HG03457 (cell line): ENCODE measurements around the gene CMYA5.
"Not testable (repeated sequence)": the region's sequence is repeated elsewhere in the genome, so short reads cannot be mapped to it uniquely, and the experiment has no call there.

Experiments used
- ATAC-seq: cut with Tn5 transposase; IDR thresholded peaks from one replicate; pipeline ENCODE4 v1.9.1; 2021; ENCODE audit warnings: moderate number of reproducible peaks; ENCODE audit not compliant: unreplicated experiment

The CMYA5 gene

DNA sequence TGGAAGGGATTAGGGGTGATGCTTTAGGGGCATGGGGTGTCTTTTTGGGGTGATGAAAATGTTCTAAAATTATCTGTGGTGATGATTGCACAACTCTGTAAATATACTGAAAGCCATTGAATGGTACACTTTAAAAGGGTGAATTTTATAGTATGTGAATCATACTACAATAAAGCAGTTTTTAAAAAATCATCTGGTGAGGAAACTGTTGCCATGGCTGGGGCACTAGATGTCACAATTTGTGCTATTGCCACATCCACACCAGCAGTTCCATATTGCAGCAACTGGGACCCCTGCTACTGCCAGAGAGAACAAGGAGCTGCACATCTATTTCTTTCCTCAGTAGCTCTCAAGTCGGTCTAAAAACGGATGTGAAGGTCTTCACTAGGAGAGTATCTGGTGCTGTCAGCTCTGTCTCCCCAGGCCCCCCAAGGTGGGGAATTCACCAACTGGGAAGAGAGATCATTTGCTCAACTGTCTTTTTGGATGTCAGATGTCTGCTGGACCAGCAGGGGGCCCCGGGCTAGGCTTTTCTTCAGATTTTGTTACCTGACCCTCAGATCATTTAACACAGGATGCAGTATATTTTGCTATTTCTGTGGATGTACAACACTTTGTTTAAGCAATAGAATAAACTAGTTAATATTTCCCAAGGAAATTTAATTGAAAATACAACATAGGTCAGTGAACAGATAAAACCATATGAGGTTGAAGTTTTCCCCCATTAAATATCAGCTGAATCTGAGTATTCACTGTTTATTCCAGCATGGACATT, 13.2 kb downstream of the CMYA5 start:
- no peak for ATAC-seq

DNA sequence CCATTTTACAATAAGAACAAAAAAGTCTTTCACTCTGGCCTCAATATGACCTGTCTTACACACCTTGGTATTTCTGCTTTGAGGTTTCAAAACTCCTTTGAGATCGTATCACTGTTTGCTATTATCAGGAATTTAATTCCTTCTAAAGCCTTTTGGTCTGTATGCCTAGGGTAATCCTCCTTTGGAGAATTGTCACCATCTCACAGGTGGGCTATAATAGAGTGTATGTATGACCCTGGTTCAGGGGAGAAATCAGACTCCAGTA, 13.7 kb downstream of the CMYA5 start:
- ATAC-seq = no peak

DNA sequence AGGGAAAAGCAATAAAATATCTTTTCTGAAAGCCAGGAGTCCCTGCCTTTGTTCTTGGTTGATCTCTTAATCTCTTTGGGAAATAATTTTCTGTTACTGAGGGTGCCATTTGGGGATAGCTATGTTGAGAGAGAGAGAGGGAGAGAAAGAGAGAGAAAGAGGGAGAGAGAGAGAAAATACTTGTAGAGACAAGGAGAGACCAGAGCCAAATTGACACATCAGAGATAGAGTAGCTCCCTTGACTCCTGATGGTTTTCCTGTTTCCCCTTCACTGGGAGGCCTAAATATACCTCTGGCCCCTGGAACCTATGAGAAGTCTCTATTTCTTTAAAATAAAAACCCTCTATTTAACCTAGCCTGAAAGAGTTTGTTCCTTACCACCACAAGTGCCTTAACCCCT, 14.9 kb downstream of the CMYA5 start:
- ATAC-seq = no peak

DNA sequence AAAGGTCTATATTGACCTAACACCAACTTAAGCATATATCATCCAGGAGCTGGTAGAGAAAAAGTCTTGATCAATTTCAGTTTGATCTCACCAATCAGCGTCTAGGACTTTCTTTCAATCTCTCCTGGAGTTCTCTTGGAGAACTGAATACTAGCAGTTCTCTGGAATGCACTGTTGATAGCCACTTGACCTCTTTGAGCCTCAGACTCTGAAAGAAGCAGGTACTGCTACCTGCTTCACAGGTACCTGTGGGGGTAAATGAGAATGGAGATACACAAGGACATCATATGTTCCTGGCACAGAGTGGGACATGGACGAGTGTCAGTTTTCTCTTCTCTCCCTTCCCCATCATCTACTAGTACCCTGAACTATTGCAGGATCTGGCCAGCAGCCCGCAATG, 16.0 kb downstream of the CMYA5 start:
- no peak for ATAC-seq

DNA sequence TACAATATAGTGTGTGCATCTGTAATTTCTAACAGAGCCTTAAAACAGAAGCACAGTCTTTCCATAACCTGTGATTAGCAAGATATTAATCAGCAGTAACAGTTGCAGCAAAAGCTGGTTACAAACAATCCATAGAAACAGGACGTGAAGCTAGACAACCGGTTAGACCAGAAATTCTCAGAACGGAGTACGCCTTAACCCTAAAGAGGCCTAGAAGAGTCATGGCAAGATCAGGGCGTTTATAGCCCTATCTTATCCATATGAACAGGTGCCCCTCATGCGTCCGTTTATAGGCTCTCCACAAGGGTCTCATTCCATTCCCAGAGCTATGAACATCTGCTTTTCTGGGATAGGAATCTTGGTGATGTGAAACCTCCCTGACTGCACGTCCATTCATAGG, 16.7 kb downstream of the CMYA5 start:
- not testable (repeated sequence) for ATAC-seq

DNA sequence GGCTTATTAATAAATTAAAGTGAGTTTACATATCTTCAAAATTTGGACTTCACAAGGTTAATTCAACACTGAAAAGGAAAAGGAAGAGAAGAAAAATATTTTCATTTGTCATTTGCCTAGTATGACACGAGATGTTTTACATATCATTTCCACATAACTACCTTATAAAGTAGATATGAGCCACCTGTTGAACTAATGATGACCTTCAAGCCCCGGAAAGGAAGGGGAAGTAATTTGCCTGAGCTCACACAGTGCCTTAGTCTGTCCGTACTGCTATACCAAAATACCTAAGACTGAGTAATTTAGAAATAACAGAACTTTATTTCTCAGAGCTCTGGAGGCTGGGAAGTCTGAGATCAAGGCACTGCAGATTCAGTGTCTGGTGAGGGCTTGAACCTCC, 17.9 kb downstream of the CMYA5 start:
- no peak for ATAC-seq

DNA sequence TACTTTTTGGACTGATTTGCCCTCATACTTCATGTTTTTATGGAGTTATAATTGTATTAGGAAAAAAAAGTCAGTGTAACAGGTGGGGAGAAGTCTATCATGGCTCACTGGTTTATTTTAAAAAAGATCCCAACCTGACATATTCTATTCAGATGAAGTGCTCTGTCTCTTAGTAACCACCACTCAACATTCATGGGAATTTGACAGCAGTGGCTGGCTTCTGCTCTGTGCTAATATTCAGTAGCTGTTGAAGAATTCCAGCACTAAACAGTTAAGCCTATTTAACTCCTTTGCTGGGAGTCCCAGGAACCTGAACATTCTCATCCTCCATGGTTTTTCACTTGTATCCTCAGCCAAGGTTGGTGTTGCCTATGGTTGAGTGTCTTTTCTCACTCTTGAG, 23.1 kb downstream of the CMYA5 start:
- ATAC-seq = no peak

DNA sequence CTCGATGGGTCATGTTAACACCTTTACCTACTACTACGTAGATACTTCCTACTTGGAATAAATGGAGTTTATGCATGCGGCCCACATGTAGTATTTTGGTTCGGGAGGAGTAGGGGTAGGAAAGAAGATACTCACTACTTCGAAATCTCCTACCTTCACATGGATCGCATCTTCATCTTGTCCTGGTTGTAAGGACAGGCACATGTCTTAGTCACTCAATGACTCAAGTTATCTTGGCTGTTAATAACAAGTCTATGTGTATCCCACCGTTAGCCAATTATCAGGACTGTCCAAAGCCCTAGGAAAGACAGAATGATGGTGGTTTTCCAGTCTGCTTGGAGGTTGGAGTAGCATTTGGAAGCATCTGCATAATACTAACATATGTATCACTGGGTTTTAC, 24.1 kb downstream of the CMYA5 start:
- ATAC-seq = no peak

DNA sequence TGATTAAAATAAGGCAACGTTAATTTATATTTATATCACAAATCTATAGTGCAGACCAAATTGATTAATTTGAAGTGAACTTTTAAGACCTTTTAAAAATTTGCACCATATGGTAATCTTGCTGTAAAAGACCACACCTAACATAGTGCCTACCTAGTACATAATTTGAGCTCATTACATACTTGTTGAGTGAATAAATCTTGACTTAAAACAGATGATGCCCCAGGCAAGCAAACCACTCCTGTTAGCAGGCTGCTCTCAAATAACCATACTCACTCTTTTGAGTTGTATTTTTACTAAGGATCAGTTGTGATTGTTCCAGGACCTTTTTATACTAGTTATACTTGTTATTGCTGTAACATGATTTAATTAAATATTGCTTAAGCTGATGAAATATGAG, 27.2 kb downstream of the CMYA5 start:
- no peak for ATAC-seq

DNA sequence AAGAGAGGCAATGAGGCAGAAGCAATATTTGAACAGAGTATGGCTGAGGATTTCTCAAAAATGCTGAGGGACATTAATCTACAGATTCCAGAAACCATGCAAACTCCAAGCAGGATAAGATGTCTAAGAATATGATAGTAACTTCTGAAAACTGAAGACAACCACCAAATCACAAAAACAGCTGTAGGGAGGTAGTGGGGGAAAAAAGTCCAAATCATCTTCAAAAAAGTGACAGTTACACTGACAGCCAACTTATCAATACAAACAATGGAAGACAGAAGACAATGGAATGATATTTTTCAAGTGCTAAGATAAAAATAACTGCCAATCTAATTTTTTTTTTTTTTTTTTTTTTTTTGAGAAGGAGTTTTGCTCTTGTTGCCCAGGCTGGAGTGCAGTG, 30.5 kb downstream of the CMYA5 start:
- ATAC-seq = no peak

DNA sequence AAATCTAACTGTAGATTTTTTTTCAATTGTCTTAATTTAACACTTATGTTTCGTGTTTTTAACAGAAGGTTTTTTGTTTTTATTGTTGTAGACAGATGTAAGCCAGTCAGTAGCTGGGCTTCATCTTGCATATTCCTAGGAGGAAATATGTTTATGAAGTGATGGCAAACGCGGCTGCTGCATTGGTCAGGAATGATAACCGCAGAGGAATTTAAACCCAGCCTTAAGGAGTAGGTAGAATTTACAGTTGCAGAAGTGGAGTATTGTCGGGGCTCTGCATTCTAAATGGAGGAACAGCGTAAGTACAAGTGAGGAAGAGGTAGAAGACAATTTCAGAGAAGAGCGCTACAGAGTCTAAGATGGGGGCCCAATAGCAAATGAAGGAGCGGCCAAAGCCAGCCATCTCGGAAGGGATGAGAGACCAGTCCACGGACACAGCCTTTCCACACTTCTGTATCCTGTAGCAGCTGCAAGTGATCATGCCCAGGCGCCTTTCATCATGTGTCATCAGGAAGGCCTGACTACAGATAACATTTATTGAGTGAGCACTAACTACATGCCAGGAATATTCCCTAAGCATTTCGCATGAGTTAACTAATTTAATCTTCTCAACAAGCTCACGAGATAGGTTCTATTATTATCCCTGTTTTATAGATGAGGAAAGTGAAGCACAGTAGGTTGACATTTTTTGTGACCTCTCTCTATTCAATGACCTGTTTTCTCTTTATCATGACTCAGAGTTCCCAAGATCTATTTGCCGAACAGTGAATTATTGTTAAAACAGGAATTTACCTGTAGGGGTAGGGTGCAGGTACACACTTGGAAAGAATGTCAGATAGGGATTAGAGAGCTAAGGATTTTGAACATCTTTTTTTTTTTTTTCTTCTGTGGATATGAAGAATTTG, 38.1 kb downstream of the CMYA5 start:
- no peak for ATAC-seq

DNA sequence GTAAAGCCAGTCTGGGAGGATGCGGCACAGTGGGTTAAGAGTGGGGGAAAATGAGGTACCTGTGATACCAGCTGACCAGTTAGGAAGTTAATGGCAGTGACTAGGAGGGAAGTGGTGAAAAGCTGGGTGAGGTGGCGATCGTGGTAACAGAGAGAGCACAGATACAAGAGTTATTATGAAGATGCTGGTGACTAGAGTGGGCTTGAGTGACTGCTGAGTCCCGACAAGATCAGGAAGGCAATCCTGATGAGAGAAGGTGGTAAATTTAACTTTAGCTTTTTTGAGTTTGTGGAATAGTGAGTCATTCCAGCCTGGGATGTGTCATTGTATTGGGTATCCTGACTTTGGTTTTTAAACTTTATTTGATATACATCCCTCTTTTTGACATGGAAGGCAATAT, 38.8 kb downstream of the CMYA5 start:
- ATAC-seq = no peak

DNA sequence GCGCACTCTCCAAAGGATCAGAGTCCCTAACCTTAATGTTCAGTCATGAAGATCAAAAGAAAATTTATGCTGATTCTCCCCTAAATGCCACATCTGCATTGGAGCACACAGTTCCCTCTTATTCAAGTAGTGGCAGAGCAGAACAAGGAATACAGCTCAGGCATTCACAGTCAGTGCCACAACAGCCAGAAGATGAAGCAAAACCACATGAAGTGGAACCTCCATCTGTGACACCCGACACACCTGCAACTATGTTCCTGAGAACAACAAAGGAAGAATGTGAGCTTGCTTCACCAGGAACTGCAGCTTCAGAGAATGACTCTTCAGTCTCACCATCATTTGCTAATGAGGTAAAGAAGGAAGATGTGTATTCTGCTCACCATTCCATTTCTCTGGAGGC, 40.0 kb downstream of the CMYA5 start:
- ATAC-seq = no peak

DNA sequence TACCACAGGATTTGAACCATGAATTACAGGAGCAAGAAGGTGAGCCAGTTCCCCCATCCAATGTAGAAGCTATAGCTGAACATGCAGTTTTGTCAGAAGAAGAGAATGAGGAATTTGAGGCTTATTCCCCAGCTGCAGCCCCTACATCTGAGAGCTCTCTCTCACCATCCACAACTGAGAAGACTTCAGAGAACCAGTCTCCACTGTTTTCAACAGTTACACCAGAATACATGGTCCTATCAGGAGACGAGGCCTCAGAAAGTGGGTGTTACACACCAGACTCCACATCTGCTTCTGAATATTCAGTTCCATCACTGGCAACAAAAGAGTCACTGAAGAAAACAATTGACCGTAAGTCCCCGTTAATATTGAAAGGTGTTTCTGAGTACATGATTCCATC, 40.9 kb downstream of the CMYA5 start:
- no peak for ATAC-seq

DNA sequence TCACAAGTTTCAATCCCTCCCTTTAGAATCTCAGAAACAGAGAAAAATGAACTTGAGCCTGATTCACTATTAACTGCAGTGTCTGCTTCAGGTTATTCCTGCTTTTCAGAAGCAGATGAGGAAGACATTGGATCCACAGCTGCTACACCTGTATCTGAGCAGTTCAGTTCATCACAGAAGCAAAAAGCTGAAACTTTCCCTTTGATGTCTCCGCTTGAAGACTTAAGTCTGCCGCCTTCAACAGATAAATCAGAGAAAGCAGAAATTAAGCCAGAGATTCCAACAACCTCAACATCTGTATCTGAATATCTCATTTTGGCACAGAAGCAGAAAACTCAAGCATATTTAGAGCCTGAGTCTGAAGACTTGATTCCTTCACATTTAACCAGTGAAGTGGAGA, 42.1 kb downstream of the CMYA5 start:
- no peak for ATAC-seq

DNA sequence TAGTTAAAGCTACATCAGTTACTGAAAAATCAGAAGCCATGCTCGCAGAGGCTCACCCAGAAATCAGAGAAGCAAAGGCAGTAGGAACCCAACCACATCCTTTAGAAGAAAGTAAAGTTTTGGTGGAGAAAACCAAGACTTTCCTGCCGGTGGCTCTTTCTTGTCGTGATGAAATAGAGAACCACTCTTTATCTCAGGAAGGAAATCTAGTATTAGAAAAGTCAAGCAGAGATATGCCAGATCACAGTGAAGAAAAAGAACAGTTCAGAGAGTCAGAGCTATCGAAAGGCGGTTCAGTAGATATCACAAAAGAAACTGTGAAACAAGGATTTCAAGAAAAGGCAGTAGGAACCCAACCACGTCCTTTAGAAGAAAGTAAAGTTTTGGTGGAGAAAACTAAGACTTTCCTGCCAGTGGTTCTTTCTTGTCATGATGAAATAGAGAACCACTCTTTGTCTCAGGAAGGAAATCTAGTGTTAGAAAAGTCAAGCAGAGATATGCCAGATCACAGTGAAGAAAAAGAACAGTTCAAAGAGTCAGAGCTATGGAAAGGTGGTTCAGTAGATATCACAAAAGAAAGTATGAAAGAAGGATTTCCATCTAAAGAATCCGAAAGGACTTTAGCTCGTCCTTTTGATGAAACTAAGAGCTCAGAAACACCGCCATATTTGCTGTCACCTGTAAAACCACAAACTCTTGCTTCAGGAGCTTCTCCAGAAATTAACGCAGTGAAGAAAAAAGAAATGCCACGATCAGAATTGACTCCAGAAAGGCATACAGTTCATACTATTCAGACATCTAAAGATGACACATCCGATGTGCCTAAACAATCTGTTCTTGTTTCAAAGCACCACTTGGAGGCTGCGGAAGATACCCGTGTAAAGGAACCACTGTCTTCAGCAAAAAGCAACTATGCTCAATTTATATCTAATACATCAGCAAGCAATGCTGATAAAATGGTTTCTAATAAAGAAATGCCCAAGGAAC, 47.2 kb downstream of the CMYA5 start:
- ATAC-seq = no peak

DNA sequence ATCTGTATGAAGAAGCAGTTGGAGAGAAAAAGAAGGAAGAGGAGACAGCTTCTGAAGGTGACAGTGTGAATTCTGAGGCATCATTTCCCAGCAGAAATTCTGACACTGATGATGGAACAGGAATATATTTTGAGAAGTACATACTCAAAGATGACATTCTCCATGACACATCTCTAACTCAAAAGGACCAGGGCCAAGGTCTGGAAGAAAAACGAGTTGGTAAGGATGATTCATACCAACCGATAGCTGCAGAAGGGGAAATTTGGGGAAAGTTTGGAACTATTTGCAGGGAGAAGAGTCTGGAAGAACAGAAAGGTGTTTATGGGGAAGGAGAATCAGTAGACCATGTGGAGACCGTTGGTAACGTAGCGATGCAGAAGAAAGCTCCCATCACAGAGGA, 48.7 kb downstream of the CMYA5 start:
- no peak for ATAC-seq

DNA sequence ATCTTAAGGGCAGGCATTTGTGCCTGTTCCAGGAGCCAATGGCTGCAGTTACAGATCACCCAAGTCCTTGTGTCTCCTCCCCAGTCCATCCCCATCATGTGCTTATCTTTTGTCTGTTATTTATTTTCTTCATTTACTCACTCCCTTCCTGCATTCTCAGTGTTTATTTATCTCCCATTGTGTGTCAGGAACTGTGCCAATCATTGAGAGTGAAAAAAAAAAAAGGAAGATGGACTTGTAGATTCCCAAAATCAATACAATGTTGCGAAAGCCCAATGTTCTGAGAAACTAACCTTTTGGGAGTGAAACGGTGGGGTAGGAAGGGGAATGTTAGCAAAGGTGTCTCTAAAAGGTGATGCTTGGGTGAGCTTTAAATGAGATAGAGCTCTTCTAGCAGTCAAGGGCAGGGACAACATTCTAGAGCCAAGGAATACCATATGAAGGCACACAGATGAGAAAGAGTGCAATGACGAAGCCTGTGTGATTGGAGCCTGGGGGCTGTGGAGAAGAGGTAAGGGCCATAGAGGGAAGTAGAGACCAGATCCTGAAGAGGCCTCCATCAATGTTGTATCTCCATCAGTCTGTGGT, 53.0 kb downstream of the CMYA5 start:
- no peak for ATAC-seq

DNA sequence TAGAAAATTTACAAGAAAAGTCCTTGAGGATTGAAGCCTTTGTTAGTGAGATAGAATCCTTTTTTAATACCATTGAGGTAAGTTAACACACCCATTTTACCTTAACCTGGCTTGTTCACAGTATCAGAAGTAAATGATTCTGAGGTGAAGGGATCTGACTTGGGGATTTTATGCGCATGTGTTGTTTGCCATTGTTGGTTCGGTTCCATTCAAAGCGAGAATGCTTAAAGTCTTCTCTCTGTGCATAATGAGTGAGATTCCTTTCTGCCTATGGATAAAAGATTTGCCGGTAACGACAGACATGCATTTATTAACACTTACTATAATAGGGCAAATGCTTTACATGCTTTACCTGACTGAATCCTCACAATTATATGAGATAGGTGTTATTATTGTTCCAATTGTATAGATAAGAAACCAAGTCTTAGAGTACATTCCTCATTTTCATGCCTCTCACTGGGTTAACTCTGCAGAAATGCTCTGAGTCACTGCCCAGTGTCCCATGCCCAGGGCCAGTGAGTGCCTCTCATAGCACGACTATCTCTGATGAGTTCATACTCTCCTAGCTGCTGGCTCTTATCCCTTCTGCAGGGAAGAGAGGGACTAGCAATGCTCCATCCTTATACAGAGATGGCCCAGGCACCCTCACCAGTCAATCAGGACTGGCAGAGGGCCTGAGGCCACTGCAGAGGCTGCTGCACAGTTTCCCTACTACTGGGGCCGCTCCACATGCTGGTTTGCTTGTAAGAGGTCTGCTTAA, 54.4 kb downstream of the CMYA5 start:
- no peak for ATAC-seq

DNA sequence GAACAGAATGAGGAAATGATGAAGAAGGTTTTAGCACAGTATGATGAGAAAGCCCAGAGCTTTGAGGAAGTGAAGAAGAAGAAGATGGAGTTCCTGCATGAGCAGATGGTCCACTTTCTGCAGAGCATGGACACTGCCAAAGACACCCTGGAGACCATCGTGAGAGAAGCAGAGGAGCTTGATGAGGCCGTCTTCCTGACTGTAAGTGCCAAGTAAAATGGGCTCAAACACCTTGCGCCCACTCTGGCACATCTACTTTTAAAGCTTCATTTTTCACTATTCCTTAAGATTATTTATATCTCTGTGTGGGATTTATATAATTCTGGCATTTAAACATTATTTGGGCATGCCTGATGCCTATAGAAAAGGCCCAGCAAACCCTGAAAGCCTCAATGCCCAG, 55.6 kb downstream of the CMYA5 start:
- ATAC-seq = no peak
